ENCODE results near the gene FGF5.

The FGF5 gene

DNA sequence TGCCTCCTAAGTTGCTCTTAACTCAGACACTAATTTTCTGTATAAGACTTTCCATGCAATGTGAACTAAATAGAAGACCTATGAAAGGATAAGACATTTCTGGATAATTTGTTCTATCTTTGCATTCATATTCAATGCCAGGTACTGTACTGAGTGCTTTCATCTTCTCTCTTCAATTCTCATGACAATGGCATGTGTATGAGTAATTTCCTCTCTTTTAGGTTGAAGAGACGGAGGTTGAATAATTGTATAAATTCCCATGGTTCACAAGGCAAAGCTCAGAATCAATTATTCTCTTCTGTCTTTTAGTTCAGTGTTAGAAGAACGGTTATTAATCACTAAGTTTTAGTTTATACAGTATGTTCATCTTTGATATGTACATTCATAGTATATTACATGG lies 39.8 kb downstream of the FGF5 start:
- H3K36me3 ChIP-seq (ENCODE audit: control insufficient read depth in 1 of 2, insufficient read depth in 2 of 2, low read depth in 1 of 2, low read length in 2 of 2), result no peaks in the 10 kb centered on the region

GRCh38 chr4:80307183-80307735 lies 40.8 kb downstream of the FGF5 start:
- no peak overlapping the region for H4K91ac ChIP-seq (ENCODE audit: low read length)
- H3K27me3 ChIP-seq (ENCODE audit: control insufficient read depth in 1 of 2, insufficient read depth in 1 of 2, low read length in 2 of 2), result no peaks in the 10 kb centered on the region
- H3K9me3 ChIP-seq (ENCODE audit: control insufficient read depth, low read length), result no peaks in the 10 kb centered on the region
- H3K27ac ChIP-seq (ENCODE audit: low read length, poor library complexity, severe bottlenecking), result peak overlapping the region; percentile 56
- peak; percentile 59 for DNase-seq
- H3K23ac ChIP-seq (ENCODE audit: low read length in 2 of 2), result no peak overlapping the region
- H3K4me3 ChIP-seq (ENCODE audit: insufficient read depth in 1 of 2, low read depth in 1 of 2, low read length in 2 of 2), result no peak overlapping the region
- H2BK120ac ChIP-seq (ENCODE audit: low read depth, low read length), result no peak overlapping the region
- no peak overlapping the region for H2AFZ ChIP-seq (ENCODE audit: low read depth, low read length)
- no peak overlapping the region for H3K4me2 ChIP-seq (ENCODE audit: low read length, poor library complexity, severe bottlenecking)
- H4K8ac ChIP-seq (ENCODE audit: low read length), result no peak overlapping the region
- H2BK15ac ChIP-seq (ENCODE audit: low read depth, poor library complexity, severe bottlenecking), result no peak overlapping the region
- H3K36me3 ChIP-seq (ENCODE audit: control insufficient read depth in 1 of 2, insufficient read depth in 2 of 2, low read depth in 1 of 2, low read length in 2 of 2), result no peaks in the 10 kb centered on the region
- H3K4me1 ChIP-seq (ENCODE audit: control insufficient read depth, insufficient read depth, low read depth, low read length), result peaks cover 5% of the 10 kb centered on the region
- H3K14ac ChIP-seq (ENCODE audit: low read length in 2 of 2), result no peak overlapping the region
- H2AK5ac ChIP-seq (ENCODE audit: low read length, severe bottlenecking), result no peak overlapping the region
- H3K18ac ChIP-seq (ENCODE audit: low read depth in 1 of 2, low read length in 2 of 2), result no peak overlapping the region
- H2BK12ac ChIP-seq (ENCODE audit: low read length in 2 of 2), result no peak overlapping the region
- H3K4ac ChIP-seq (ENCODE audit: low read depth in 1 of 2, low read length in 2 of 2), result no peak overlapping the region
- no peak overlapping the region for H2BK5ac ChIP-seq (ENCODE audit: low read depth, low read length, poor library complexity, severe bottlenecking)
- peak overlapping the region; percentile 75 for H3K9ac ChIP-seq (ENCODE audit: low read length)
- H3K79me1 ChIP-seq (replicated peaks; ENCODE audit: low read length, poor library complexity, severe bottlenecking), result no peaks in the 10 kb centered on the region
- whole genome bisulfite sequencing, result 27% methylated on average over 1 of the region's 1 CpG

More for the DNA sequence above, 39.8 kb downstream of the FGF5 start:
- H2BK120ac ChIP-seq (ENCODE audit: low read depth, low read length), result no peak overlapping the region
- no peaks in the 10 kb centered on the region for H3K27me3 ChIP-seq (ENCODE audit: control insufficient read depth in 1 of 2, insufficient read depth in 1 of 2, low read length in 2 of 2)
- no peak overlapping the region for H3K4ac ChIP-seq (ENCODE audit: low read depth in 1 of 2, low read length in 2 of 2)
- H3K9me3 ChIP-seq (ENCODE audit: control insufficient read depth, low read length), result no peaks in the 10 kb centered on the region
- no peak overlapping the region for H2BK12ac ChIP-seq (ENCODE audit: low read length in 2 of 2)
- H3K23ac ChIP-seq (ENCODE audit: low read length in 2 of 2), result no peak overlapping the region
- no peak overlapping the region for H2AK5ac ChIP-seq (ENCODE audit: low read length, severe bottlenecking)
- no peak overlapping the region for H4K8ac ChIP-seq (ENCODE audit: low read length)
- no peak overlapping the region for H2AFZ ChIP-seq (ENCODE audit: low read depth, low read length)
- peak; percentile 7 for DNase-seq
- H3K4me1 ChIP-seq (ENCODE audit: control insufficient read depth, insufficient read depth, low read depth, low read length), result peaks cover 5% of the 10 kb centered on the region
- H3K4me2 ChIP-seq (ENCODE audit: low read length, poor library complexity, severe bottlenecking), result no peak overlapping the region
- no peak overlapping the region for H3K18ac ChIP-seq (ENCODE audit: low read depth in 1 of 2, low read length in 2 of 2)
- WGBS, result no CpG with 5 or more reads among the region's 2 CpGs
- H3K27ac ChIP-seq (ENCODE audit: low read length, poor library complexity, severe bottlenecking), result no peak overlapping the region
- H4K91ac ChIP-seq (ENCODE audit: low read length), result no peak overlapping the region
- H3K9ac ChIP-seq (ENCODE audit: low read length), result no peak overlapping the region
- H2BK5ac ChIP-seq (ENCODE audit: low read depth, low read length, poor library complexity, severe bottlenecking), result no peak overlapping the region
- H3K14ac ChIP-seq (ENCODE audit: low read length in 2 of 2), result no peak overlapping the region
- H3K79me1 ChIP-seq (replicated peaks; ENCODE audit: low read length, poor library complexity, severe bottlenecking), result no peaks in the 10 kb centered on the region
- H2BK15ac ChIP-seq (ENCODE audit: low read depth, poor library complexity, severe bottlenecking), result no peak overlapping the region
- no peak overlapping the region for H3K4me3 ChIP-seq (ENCODE audit: insufficient read depth in 1 of 2, low read depth in 1 of 2, low read length in 2 of 2)

GRCh38 chr4:80307774-80308465 lies 41.5 kb downstream of the FGF5 start:
- DNase-seq, result peak; percentile 56
- Histone ChIP-seq H2AFZ (ENCODE audit: low read depth, low read length) (no peak overlapping the region), H2BK15ac (ENCODE audit: low read depth, poor library complexity, severe bottlenecking) (no peak overlapping the region), H3K4ac (ENCODE audit: low read depth in 1 of 2, low read length in 2 of 2) (no peak overlapping the region), H2AK5ac (ENCODE audit: low read length, severe bottlenecking) (no peak overlapping the region), H3K14ac (ENCODE audit: low read length in 2 of 2) (no peak overlapping the region), H3K23ac (ENCODE audit: low read length in 2 of 2) (no peak overlapping the region), H3K9me3 (ENCODE audit: control insufficient read depth, low read length) (no peaks in the 10 kb centered on the region), H3K4me2 (ENCODE audit: low read length, poor library complexity, severe bottlenecking) (no peak overlapping the region), H3K36me3 (ENCODE audit: control insufficient read depth in 1 of 2, insufficient read depth in 2 of 2, low read depth in 1 of 2, low read length in 2 of 2) (no peaks in the 10 kb centered on the region), H4K8ac (ENCODE audit: low read length) (no peak overlapping the region), H4K91ac (ENCODE audit: low read length) (no peak overlapping the region), H3K27me3 (ENCODE audit: control insufficient read depth in 1 of 2, insufficient read depth in 1 of 2, low read length in 2 of 2) (no peaks in the 10 kb centered on the region), H3K4me1 (ENCODE audit: control insufficient read depth, insufficient read depth, low read depth, low read length) (peaks cover 5% of the 10 kb centered on the region), H3K4me3 (ENCODE audit: insufficient read depth in 1 of 2, low read depth in 1 of 2, low read length in 2 of 2) (no peak overlapping the region), H3K9ac (ENCODE audit: low read length) (peak overlapping the region; percentile 75), H2BK12ac (ENCODE audit: low read length in 2 of 2) (no peak overlapping the region), H3K79me1 (replicated peaks; ENCODE audit: low read length, poor library complexity, severe bottlenecking) (no peaks in the 10 kb centered on the region), H3K27ac (ENCODE audit: low read length, poor library complexity, severe bottlenecking) (peak overlapping the region; percentile 56), H3K18ac (ENCODE audit: low read depth in 1 of 2, low read length in 2 of 2) (no peak overlapping the region), H2BK120ac (ENCODE audit: low read depth, low read length) (no peak overlapping the region), H2BK5ac (ENCODE audit: low read depth, low read length, poor library complexity, severe bottlenecking) (no peak overlapping the region)
- 60% methylated on average over 3 of the region's 10 CpGs for WGBS

- Histone ChIP-seq H3K4me2 (ENCODE audit: low read length, poor library complexity, severe bottlenecking) (no peak overlapping the region), H2BK5ac (ENCODE audit: low read depth, low read length, poor library complexity, severe bottlenecking) (no peak overlapping the region), H3K36me3 (ENCODE audit: control insufficient read depth in 1 of 2, insufficient read depth in 2 of 2, low read depth in 1 of 2, low read length in 2 of 2) (no peaks in the 10 kb centered on the region), H2AK5ac (ENCODE audit: low read length, severe bottlenecking) (peak overlapping the region; percentile 64), H3K79me1 (replicated peaks; ENCODE audit: low read length, poor library complexity, severe bottlenecking) (no peaks in the 10 kb centered on the region), H3K9me3 (ENCODE audit: control insufficient read depth, low read length) (no peaks in the 10 kb centered on the region), H3K4ac (ENCODE audit: low read depth in 1 of 2, low read length in 2 of 2) (peak overlapping the region in 1 of 2 experiments; percentile 55), H2BK12ac (ENCODE audit: low read length in 2 of 2) (no peak overlapping the region), H3K27ac (ENCODE audit: low read length, poor library complexity, severe bottlenecking) (peak overlapping the region; percentile 42), H3K27me3 (ENCODE audit: control insufficient read depth in 1 of 2, insufficient read depth in 1 of 2, low read length in 2 of 2) (no peaks in the 10 kb centered on the region), H3K23ac (ENCODE audit: low read length in 2 of 2) (no peak overlapping the region), H2AFZ (ENCODE audit: low read depth, low read length) (no peak overlapping the region), H2BK120ac (ENCODE audit: low read depth, low read length) (no peak overlapping the region), H3K4me1 (ENCODE audit: control insufficient read depth, insufficient read depth, low read depth, low read length) (peaks cover 5% of the 10 kb centered on the region), H3K14ac (ENCODE audit: low read length in 2 of 2) (no peak overlapping the region), H3K4me3 (ENCODE audit: insufficient read depth in 1 of 2, low read depth in 1 of 2, low read length in 2 of 2) (peak overlapping the region in 1 of 2 experiments; percentile 45), H2BK15ac (ENCODE audit: low read depth, poor library complexity, severe bottlenecking) (no peak overlapping the region), H3K9ac (ENCODE audit: low read length) (peak overlapping the region; percentile 75), H4K91ac (ENCODE audit: low read length) (no peak overlapping the region), H3K18ac (ENCODE audit: low read depth in 1 of 2, low read length in 2 of 2) (peak overlapping the region in 1 of 2 experiments; percentile 48), H4K8ac (ENCODE audit: low read length) (no peak overlapping the region)
- WGBS, result 80% methylated on average over 4 of the region's 4 CpGs
- no peak for DNase-seq
Observed at GRCh38 chr4:80308466-80308822, 42.0 kb downstream of the FGF5 start.

All from mesenchymal stem cell (in vitro differentiated cells and primary cell).